ENCODE results near the gene ZNF79. TPM values are rescaled to one million over a fixed set of nuclear protein-coding genes. Genes with fewer than 3 reads are reported as not detected.

Gene ZNF79
- total and polyA plus RNA-seq, 2 of the 4 experiments (the other 2 are of a cell fraction), result 5.6 to 15.4 TPM

- Histone ChIP-seq H3K9ac (ENCODE audit: low read depth, low read length) (no peak overlapping the region), H3K14ac (replicated peaks; ENCODE audit: low read depth, low read length) (no peak overlapping the region), H3K9me1 (ENCODE audit: insufficient read depth, low read length) (peaks cover 13% of the 10 kb centered on the region), H3K79me1 (ENCODE audit: low read depth in 1 of 2, low read length in 2 of 2) (no peaks in the 10 kb centered on the region), H3K9me3 (ENCODE audit: control insufficient read depth, insufficient read depth, low read length) (no peaks in the 10 kb centered on the region), H4K20me1 (ENCODE audit: insufficient read depth, low read length) (peaks cover 9% of the 10 kb centered on the region; the same call in 1 of the 2 replicates), H2BK15ac (ENCODE audit: low read depth, low read length) (no peak overlapping the region), H3K4me1 (ENCODE audit: control insufficient read depth, insufficient read depth, low read length) (peaks cover 5% of the 10 kb centered on the region), H2BK120ac (ENCODE audit: low read depth, low read length) (no peak overlapping the region), H2BK5ac (ENCODE audit: low read depth, low read length, poor library complexity, severe bottlenecking) (no peak overlapping the region), H2AK5ac (ENCODE audit: low read depth, low read length) (no peak overlapping the region), H3K27ac (ENCODE audit: insufficient read depth, low read length) (no peak overlapping the region), H3K56ac (ENCODE audit: extremely low read depth, insufficient read depth, low read length) (no peak overlapping the region), H2BK20ac (ENCODE audit: low read depth, low read length) (no peak overlapping the region), H3K36me3 (ENCODE audit: control insufficient read depth, insufficient read depth, low read length) (no peaks in the 10 kb centered on the region), H3K4ac (ENCODE audit: low read depth, low read length) (no peak overlapping the region), H2AFZ (replicated peaks; ENCODE audit: low read length, poor library complexity) (no peak overlapping the region), H3K18ac (ENCODE audit: low read depth, low read length) (no peak overlapping the region), H3K4me2 (ENCODE audit: low read depth, low read length) (no peak overlapping the region), H3K27me3 (ENCODE audit: control insufficient read depth, insufficient read depth, low read length) (peaks cover 6% of the 10 kb centered on the region; the same call in 1 of the 2 replicates), H2AK9ac (replicated peaks; ENCODE audit: low read depth, low read length, poor library complexity) (no peak overlapping the region), H4K5ac (ENCODE audit: low read depth, low read length) (no peak overlapping the region), H4K8ac (ENCODE audit: low read depth in 2 of 2, low read length in 2 of 2) (no peak overlapping the region), H3K23ac (ENCODE audit: low read depth, low read length) (no peak overlapping the region), H4K91ac (ENCODE audit: insufficient read depth, low read depth, low read length) (no peak overlapping the region), H3K4me3 (ENCODE audit: insufficient read depth, low read depth, low read length) (no peak overlapping the region)
- no peak for DNase-seq
- intact Hi-C loops (cut with micrococcal nuclease) (loop anchor here (10.0 kb wide), 1 partner anchor 106 kb away; no protein-coding TSS in a partner anchor), in situ Hi-C loops (cut with MboI; ENCODE audit: low sequenced_read_pairs) (loop anchor here (25.0 kb wide), 1 partner anchor 453 kb away; no protein-coding TSS in a partner anchor), dilution Hi-C loops (cut with HindIII; ENCODE audit: low sequenced_read_pairs, unreplicated experiment) (no loop called here)
- POLR2A ChIA-PET (ENCODE audit: unreplicated experiment), result no interaction called here
- no peak for ATAC-seq (ENCODE audit: low read depth)
- BruUV-seq (replicated peaks), result no TSS peak
- CTCF ChIA-PET, result no interaction called here
- TF ChIP-seq CEBPB (IDR thresholded peaks at IDR 0.05; ENCODE audit: low read depth, low read length), result no peak
- TF ChIP-seq BHLHE40 (IDR thresholded peaks at IDR 0.05; ENCODE audit: low read depth, low read length), result no peak
- TF ChIP-seq FOS (IDR thresholded peaks at IDR 0.05; ENCODE audit: low read depth, low read length), result no peak
- no peak for TF ChIP-seq CHD1 (IDR thresholded peaks at IDR 0.05; ENCODE audit: low read depth, low read length)
- no peak for TF ChIP-seq SMC3 (IDR thresholded peaks at IDR 0.05; ENCODE audit: low read depth, low read length)
- no peak for TF ChIP-seq CTCF (conservative IDR thresholded peaks at IDR 0.05; ENCODE audit: low read depth, low read length)
- no peak for TF ChIP-seq RCOR1 (IDR thresholded peaks at IDR 0.05; ENCODE audit: insufficient replicate concordance, low read length)
- no peak for TF ChIP-seq RAD21 (IDR thresholded peaks at IDR 0.05; ENCODE audit: low read length)
- TF ChIP-seq NFE2L2 (IDR thresholded peaks at IDR 0.05; ENCODE audit: low read depth, low read length), result no peak
- TF ChIP-seq RFX5 (IDR thresholded peaks at IDR 0.05; ENCODE audit: low read depth, low read length), result no peak
- no peak for TF ChIP-seq MXI1 (IDR thresholded peaks at IDR 0.05; ENCODE audit: borderline replicate concordance, low read depth, low read length)
- no peak for TF ChIP-seq MAFK (IDR thresholded peaks at IDR 0.05; ENCODE audit: low read depth, low read length)
- TF ChIP-seq MAZ (IDR thresholded peaks at IDR 0.05; ENCODE audit: borderline replicate concordance, low read depth, low read length), result no peak
- TF ChIP-seq ELK1 (IDR thresholded peaks at IDR 0.05; ENCODE audit: borderline replicate concordance, low read depth, low read length), result no peak
- no peak for TF ChIP-seq POLR2A (IDR thresholded peaks at IDR 0.05; ENCODE audit: low read depth, low read length)
- no peak for TF ChIP-seq USF2 (IDR thresholded peaks at IDR 0.05; ENCODE audit: low read depth, low read length)
- 40% methylated on average over 1 of the region's 5 CpGs; no CpG with 5 or more reads in 1 of the 2 experiments for WGBS, 2 experiments (ENCODE audit: extremely low coverage in 2 of 2, insufficient read length in 1 of 2)
Measured at GRCh38 chr9:127390563-127390962, 33.6 kb upstream of the ZNF79 start.

All from IMR-90 (cell line).